ENCODE data around the gene SUPT20HL1.
"Not testable (repeated sequence)": the region's sequence is repeated elsewhere in the genome, so short reads cannot be mapped to it uniquely, and the experiment has no call there.

SUPT20HL1 gene

GRCh38 chrX:24360272-24360671, at the start of gene SUPT20HL1:
TSS of gene SUPT20HL1 (plus strand) at chrX:24360639. CDS start at chrX:24362761, 2,122 bp downstream.
- in situ Hi-C loops (cut with MboI; ENCODE audit: low sequenced_read_pairs), result no loop called here

- in situ Hi-C loops (cut with MboI; ENCODE audit: low sequenced_read_pairs), result not testable (repeated sequence)
Measured at GRCh38 chrX:24310916-24311315, 49.5 kb upstream of the SUPT20HL1 start.

- in situ Hi-C loops (cut with MboI; ENCODE audit: low sequenced_read_pairs), result not testable (repeated sequence)
Measured at GRCh38 chrX:24311507-24312248, 48.8 kb upstream of the SUPT20HL1 start.

- in situ Hi-C loops (cut with MboI; ENCODE audit: low sequenced_read_pairs), result not testable (repeated sequence)
Measured at GRCh38 chrX:24312249-24312607, 48.2 kb upstream of the SUPT20HL1 start.

GRCh38 chrX:24314019-24314635, 46.3 kb upstream of the SUPT20HL1 start, which contains the start of gene SUPT20HL2:
TSS of gene SUPT20HL2 (minus strand) at chrX:24314069. CDS start at chrX:24313315, 754 bp downstream.
- in situ Hi-C loops (cut with MboI; ENCODE audit: low sequenced_read_pairs), result no loop called here

GRCh38 chrX:24316111-24316510, 44.3 kb upstream of the SUPT20HL1 start:
- in situ Hi-C loops (cut with MboI; ENCODE audit: low sequenced_read_pairs), result no loop called here

GRCh38 chrX:24317567-24317966, 42.9 kb upstream of the SUPT20HL1 start:
- in situ Hi-C loops (cut with MboI; ENCODE audit: low sequenced_read_pairs), result no loop called here

- in situ Hi-C loops (cut with MboI; ENCODE audit: low sequenced_read_pairs), result no loop called here
Measured at GRCh38 chrX:24321741-24322395, 38.6 kb upstream of the SUPT20HL1 start.

GRCh38 chrX:24325231-24325630, 35.2 kb upstream of the SUPT20HL1 start:
- in situ Hi-C loops (cut with MboI; ENCODE audit: low sequenced_read_pairs), result no loop called here

- in situ Hi-C loops (cut with MboI; ENCODE audit: low sequenced_read_pairs), result no loop called here
Measured at GRCh38 chrX:24332878-24333277, 27.6 kb upstream of the SUPT20HL1 start.

- in situ Hi-C loops (cut with MboI; ENCODE audit: low sequenced_read_pairs), result no loop called here
Measured at GRCh38 chrX:24333371-24333770, 27.1 kb upstream of the SUPT20HL1 start.

- in situ Hi-C loops (cut with MboI; ENCODE audit: low sequenced_read_pairs), result no loop called here
Measured at GRCh38 chrX:24334461-24334860, 26.0 kb upstream of the SUPT20HL1 start.

GRCh38 chrX:24335871-24336270, 24.6 kb upstream of the SUPT20HL1 start:
- in situ Hi-C loops (cut with MboI; ENCODE audit: low sequenced_read_pairs), result no loop called here

- in situ Hi-C loops (cut with MboI; ENCODE audit: low sequenced_read_pairs), result no loop called here
Measured at GRCh38 chrX:24339911-24340310, 20.5 kb upstream of the SUPT20HL1 start.

- in situ Hi-C loops (cut with MboI; ENCODE audit: low sequenced_read_pairs), result no loop called here
Measured at GRCh38 chrX:24340501-24340900, 19.9 kb upstream of the SUPT20HL1 start.

- in situ Hi-C loops (cut with MboI; ENCODE audit: low sequenced_read_pairs), result no loop called here
Measured at GRCh38 chrX:24341795-24342194, 18.6 kb upstream of the SUPT20HL1 start.

GRCh38 chrX:24343719-24344118, 16.7 kb upstream of the SUPT20HL1 start:
- in situ Hi-C loops (cut with MboI; ENCODE audit: low sequenced_read_pairs), result no loop called here

- in situ Hi-C loops (cut with MboI; ENCODE audit: low sequenced_read_pairs), result no loop called here
Measured at GRCh38 chrX:24347881-24348280, 12.6 kb upstream of the SUPT20HL1 start.

GRCh38 chrX:24350217-24350616, 10.2 kb upstream of the SUPT20HL1 start:
- in situ Hi-C loops (cut with MboI; ENCODE audit: low sequenced_read_pairs), result no loop called here

- in situ Hi-C loops (cut with MboI; ENCODE audit: low sequenced_read_pairs), result no loop called here
Measured at GRCh38 chrX:24355095-24355494, 5.3 kb upstream of the SUPT20HL1 start.

GRCh38 chrX:24357106-24357505, 3.3 kb upstream of the SUPT20HL1 start:
- in situ Hi-C loops (cut with MboI; ENCODE audit: low sequenced_read_pairs), result no loop called here

All from HL-60/S4 treated with retinoic acid at 250 ng/mL for 4 days and 3 days (cell line).